Activated CD4-positive, alpha-beta T cell treated with anti-CD3 and anti-CD28 coated beads, Interleukin-2, amount 50 U/mL, for 1 hour (primary cell): Measurements from ENCODE around the gene ARHGAP18.
"Not testable (repeated sequence)": the region's sequence is repeated elsewhere in the genome, so short reads cannot be mapped to it uniquely, and the experiment has no call there.

Source experiments
- DNase-seq: peaks from one replicate; pipeline ENCODE4 v3.0.0-alpha.2; 2020

Gene ARHGAP18

DNA sequence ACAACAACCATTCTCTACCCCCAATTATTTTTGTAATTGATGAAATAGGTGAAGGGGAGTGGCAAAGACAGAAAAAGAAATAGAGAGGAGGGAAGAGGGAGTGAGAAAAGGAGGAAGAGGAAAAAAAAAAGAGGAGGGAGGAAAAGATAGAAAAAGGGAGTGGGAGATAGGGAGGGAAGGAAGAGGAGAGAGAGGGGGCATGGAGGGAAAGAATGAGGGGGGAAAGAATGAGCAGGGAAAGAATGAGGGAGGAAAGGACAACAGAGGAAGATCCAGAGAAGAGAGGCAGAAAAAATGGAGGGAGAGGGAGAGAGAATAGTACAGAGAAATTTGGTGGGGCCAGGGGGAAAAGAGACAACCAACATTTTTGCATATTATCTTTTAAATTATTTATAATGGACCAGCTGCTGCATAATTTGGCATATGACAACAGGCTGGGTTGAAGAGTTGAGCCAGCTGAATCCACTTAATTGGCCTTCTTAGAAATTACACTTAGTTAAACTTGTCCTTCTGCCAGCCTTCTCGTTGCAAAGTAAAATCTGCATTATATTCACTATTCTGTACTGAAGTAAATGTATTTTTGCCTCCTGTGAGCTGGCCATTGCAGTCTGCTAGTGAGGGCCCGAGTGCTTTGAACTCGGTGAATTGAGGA lies 101.0 kb downstream of the ARHGAP18 start:
- DNase-seq, result no peak

DNA sequence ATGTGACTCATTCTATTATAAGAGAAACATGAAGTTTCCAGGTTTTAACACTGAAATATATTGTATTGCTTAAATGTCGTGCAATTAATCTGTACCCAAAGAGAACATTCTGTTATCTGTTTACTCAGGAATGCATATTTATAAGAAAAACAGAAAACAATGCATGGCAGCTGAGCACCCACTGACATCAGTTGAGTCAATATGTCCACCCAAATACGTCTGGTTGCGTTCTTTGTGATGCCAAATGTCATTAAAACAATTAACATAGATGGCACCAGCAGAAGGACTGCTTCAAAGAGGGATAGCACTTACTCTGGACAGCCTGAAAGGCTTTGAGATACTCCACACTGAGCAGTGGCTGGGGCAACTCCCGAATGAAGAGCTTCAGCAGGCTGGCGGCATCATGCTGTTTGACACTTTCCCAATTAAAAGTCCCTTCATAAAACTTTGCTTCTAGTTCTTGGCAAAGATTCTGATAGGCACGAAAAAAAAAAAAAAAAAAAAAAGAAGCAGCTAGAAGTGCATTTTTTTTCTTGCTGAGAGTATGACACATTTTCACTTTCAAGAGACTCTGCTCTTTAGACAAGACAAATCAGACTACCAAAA lies 102.3 kb downstream of the ARHGAP18 start:
- DNase-seq, result no peak

DNA sequence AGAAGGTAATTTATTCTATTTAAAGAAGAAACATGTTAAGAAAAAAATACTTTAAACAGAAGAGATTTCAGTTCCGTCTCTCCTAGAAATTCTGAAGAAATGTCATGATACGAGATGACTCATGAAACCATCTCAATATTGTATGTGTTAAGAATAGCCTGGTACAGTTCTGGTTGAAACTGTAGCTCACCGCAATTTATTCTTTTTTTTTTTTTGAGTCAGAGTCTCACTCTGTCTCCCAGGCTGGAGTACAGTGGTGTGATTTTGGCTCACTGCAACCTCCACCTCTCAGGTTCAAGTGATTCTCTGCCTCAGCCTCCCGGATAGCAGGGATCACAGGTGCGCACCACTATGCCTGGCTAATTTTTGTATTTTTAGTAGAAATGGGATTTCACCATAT lies 103.3 kb downstream of the ARHGAP18 start:
- DNase-seq, result no peak

DNA sequence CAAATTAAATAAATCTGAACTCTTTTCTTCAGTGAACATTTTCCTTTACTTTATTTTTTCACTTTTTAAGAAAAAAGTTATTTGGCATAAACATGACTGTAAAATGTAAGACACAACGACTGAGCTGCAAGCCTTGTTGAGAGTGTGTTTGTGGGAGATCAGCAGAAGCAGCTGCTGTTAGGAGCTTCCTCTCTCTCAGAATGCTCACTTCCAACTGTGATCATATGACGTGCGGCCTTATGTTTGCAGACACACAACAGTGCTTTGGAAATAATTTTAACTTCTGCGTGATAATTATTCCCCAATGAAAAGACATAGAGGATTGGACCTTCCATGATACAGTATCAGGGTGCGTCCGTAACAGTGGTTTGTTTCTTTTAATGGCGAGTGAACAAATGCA lies 104.0 kb downstream of the ARHGAP18 start:
- no peak for DNase-seq

DNA sequence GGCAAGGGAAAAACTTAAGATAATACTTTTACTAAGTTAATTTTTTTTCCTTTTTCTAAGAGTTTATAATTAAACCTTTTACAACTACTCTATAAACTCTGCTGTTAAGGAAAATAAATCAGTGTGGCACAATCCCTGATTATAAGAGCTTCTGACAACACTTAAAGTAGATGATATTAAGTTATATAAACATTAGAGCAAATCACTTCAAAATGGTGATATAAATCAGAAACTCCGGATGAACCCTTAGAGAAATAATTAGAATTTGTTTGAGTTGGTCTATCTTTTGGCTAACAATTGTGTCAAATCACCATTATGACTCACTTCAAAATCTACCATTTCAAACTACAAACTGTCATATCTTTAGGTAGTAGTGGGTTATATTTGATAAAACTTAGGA lies 104.9 kb downstream of the ARHGAP18 start:
- no peak for DNase-seq

DNA sequence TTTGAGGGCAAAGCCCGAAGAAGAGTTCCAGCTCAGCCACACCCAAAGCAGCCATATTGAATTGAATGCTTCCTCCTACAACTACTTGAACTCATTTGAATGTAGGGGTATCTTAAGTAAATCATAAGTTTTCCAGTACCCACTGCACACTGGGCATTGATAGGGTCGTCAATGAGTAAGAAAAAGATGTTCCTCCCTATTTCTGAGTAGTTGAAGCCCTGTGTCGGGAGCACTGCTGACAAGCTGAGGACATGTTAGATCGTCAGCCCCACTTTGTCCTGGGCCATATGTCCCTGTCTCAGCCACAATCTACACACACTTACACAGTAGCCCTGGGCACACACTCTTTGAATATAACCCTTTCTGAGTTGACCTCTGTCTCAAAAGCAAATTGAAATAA lies 105.7 kb downstream of the ARHGAP18 start:
- DNase-seq, result no peak

DNA sequence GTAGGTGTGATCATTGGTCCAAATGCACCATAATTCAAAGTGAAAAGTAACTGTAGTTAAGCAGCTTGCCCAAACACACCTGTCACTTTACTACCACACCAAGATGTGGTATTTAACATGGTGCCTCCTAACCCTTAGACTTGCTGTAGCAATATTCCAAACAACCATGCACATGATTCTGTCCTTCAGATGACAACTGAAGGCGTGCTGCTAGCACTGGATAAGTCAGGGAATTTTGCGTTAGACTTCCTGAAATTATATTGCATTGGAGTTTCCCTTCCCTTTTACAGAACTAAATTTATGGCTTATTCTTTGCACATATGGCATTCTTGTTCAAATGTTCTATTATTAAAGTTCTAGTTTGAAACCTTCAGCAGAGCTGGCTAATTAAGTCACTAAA lies 106.2 kb downstream of the ARHGAP18 start:
- DNase-seq, result no peak

DNA sequence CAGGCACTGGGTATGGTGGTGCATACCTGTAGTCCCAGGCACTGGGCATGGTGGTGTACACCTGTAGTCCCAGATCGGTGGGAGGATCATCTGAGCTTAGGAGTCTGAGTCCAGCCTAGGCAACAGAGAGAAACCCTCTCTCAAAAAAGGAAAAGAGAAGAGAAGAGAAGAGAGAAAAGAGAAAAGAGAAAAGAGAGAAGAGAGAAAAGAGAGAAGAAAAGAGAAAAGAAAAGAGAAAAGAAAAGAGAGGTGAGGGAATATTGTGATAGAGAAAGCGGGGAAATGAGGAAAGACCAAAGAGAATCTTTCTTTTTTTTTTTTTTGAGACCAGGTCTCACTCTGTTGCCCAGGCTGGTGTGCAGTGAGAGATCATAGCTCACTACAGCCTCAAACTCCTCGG lies 108.7 kb downstream of the ARHGAP18 start:
- DNase-seq, result no peak

DNA sequence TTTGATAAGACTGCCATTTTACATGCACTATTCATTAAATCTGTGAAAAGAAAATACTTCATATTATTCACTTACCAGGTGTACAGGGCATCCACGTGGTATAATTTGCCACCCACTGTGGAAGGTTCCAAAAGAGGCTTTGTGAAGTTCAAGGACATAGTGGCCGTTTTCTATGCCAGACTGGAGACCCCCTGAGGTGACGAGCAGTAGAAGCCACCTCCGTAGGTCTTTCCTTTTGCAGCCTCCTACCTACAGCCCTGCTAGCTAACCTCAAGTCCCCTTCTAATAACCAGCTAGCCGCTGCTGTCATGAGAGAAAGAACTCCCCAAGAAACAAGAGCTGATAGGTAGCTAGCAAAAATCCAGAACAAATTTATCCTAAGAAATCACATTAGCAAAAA lies 110.5 kb downstream of the ARHGAP18 start:
- no peak for DNase-seq

DNA sequence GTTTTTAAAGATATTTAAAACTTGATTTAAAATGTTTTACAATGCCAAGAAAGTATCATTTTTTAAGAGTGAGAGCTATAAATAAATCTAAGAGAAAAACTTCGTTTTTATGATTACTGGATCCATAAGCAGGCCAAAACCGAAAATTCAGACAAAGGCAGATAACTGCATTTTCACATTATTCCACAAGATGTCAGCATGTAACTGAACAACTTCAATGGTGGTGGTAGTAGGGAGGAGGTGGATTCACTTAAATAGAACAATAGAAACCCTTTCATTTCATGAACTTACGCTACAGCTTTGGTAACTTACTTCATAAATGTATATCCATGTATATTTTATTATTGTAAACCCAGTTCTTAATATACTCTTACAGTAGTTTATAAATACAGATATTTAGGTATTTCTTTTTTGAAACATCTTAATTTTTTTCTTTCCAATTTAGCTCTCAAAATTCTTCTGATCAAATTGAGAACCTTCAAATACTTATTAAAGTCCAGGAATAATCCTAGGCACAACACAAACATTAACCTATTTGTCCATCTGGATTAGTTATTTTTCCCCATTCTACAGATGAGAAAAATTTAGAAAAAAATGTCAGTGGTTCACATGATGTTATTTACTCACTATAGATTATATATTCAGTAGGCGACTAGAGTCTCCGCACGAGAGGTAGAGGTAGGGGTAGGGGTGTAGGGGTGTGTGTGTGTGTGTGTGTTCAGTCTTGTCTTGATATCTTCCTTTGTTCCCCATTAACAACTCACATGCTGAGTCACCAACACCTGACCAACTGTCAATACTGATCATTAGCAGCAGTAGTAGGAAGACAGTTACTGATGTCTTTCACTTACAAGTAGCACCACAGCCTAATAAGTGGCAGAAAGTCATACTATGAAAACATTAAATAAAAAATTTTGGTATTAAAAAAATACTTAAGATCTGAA lies 111.5 kb downstream of the ARHGAP18 start:
- no peak for DNase-seq

DNA sequence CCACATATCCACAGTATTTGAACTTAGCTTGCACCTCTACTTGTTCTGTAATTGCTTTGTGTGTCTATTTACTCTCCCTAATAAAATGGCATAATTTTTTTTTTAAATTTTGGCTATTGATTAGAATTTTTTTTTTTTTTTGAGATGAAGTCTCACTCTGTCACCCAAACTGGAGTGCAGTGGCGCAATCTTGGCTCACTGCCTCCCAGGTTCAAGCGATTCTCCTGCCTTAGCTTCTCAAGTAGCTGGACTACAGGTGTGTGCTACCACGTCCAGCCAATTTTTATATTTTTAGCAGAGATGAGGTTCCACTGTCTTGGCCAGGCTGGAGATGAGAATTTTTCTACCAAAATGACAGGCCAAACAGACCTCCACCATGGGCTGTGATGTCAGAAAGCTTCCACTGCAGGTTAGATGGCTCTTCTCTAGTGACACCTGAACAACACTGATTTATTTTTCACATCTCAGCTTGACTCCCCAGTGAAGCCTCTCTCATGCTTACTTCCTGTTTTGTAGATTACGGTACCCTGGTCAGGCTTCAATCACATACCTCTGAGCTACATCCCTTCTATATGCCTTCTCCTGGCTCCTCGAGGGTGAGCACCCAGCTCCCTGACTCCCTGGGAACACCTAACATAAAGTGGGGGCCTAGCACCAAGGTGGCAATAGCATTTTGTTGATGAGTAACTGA lies 112.8 kb downstream of the ARHGAP18 start:
- DNase-seq, result no peak

DNA sequence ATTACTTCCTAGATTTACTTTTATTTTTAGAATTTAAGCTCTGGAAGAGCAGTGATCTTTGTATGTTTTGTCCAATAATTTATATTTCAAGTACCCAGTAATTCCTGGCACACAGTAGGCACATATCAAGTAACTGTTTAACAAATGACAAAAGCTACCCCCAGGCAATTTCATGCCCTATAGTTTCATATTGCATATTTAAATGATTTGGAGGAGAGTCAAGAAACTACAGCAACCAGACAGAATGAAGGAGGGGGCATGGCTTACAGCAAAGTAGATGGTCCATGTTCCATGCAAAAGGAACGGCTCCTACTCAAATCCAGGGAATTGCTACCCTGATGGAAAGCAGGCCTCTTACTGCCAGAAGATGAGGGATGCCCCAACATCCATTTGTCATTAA lies 113.5 kb downstream of the ARHGAP18 start:
- DNase-seq, result no peak

DNA sequence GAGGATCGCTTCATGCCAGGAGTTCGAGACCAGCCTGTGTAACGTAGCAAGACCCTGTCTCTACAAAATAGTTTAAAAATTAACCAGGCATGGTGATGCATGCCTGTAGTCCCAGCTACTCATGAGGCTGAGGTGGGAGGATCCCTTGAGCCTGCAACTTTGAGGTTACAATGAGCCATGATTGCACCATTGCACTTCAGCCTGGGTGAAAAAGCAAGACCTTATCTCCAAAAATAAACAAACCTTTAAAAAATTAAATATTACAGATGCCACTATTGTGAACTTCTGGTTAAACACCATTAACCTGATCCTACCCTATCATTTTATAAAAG lies 116.8 kb downstream of the ARHGAP18 start:
- no peak for DNase-seq

DNA sequence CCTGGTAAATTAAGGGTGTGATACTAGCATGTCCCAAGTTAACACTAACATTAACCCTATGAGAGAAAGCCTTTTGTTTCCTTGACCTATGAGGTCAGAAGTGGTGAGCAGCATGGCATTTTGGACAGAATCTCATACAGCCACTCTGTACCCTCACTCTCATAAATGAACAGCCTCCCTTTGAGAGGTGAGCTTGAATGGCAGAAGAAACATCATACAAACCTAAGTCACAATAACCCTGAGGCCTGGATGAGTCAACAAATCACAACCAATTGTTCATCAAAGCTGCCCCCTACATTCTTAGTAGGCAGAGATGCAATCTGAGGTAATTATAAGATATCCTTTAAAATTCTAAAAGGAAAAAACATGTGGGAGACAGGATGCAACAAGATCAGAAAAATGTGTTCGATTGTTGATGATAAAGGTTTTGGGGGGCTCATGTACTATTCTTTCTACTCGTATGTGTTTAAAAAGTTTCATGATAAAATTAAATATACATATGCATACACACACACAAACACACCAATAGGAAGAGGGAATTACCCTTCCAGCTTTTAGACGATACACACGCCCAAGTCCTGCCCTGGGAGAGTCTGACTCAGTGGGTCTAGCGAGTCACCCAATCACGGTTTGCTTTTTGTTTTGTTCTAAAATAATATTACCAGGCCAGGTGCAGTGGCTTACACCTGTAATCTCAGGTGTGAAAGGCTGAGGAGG lies 117.3 kb downstream of the ARHGAP18 start:
- no peak for DNase-seq

DNA sequence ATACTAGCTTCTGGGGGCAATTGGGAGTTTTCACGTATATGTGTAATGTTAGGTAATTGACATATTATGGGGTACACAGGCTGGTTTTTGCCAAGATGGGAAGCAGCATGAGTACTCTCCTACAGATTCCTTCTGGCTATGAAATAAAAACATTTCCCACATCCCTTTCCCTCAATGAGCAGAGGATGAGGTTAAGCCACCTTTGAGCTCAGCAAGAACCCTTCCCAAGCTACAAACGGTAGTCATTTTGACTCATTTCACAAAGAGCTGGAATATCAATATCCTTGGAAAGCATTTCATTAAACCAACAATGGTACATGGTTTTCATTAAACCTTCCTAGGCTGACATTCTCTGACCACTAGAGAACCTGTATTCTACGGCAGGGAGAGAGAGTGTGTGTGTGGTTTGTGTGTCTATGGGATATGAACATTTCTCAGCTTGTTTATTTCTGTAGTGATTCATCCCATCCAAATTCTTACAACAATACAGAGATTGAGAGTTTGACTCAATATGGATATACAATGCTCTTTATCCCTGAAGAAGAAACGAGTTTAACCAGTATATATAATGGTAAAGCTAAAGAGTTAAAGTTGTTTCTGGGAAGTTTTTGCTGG lies 119.5 kb downstream of the ARHGAP18 start:
- no peak for DNase-seq

DNA sequence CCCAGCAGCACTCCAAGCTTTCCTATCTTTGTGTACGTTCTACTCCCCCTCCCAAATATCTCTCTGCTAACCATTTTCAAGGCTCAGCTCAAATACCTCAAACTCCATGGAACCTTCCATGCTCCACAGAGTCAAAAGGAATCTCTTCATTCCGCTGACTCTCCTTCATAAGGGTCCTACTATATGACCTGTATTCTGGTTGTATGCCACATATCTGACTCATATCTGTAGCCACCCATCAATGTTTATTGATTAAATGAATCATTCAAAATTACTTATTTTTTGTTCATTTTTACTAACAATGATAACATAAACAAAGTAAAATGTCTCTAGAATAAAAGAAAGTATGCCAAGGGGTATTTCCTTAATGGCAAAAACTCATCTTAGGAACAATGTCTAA lies 123.2 kb downstream of the ARHGAP18 start:
- no peak for DNase-seq

DNA sequence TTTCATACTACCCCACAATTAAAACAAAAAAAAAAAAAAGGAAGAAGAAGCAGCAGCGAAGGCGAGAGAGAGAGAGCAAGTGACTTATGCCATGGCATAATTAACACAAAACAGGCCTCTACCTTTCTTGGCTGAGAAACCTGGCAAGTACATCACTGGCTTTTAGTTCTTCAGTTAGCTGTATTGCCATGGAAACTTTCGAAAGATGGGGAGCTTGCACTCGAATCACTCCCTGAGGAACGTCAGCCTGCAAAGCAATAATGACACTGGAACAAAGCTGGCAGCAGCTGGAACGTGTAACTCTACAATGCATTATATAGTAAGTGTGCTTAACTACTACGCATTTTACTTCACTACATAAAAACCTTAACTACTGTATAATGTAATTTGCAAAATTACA lies 126.1 kb downstream of the ARHGAP18 start:
- DNase-seq, result no peak

DNA sequence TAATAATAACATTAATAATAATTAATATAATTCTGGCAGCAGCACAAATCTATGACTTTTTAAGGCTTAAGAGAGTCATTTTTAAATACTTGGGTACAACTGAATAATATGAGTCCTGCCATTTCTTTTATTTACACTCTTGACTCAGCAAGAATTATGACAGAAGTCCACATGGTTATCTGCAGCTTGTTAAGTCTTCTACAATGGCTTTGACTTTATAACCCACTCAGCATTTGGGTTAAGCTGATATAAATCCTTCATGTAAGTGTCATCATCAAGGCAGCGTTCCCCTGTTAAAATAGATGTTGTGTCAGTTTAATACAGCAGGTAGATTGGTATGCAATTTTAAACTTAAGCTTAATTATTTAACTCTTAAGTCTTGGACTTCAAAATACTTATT lies 131.7 kb downstream of the ARHGAP18 start:
- no peak for DNase-seq

DNA sequence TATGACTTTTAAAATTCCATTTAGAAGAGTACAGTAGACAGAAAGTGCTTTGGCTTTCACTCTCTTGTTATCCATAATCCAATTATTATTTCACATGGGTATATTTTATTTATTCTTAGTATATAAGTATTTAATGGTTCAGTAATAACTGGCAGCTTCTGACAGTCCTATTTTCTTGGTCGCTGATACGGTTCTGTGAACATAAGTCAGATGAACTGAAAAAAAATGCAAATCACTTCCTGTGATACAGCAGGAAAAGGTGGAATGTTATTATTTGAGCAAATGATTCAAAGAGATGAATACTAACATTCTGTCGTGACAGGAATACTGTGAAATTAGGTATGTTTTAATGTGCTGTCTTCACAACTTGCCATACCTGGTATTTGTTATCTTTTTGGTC lies 132.3 kb downstream of the ARHGAP18 start:
- no peak for DNase-seq

DNA sequence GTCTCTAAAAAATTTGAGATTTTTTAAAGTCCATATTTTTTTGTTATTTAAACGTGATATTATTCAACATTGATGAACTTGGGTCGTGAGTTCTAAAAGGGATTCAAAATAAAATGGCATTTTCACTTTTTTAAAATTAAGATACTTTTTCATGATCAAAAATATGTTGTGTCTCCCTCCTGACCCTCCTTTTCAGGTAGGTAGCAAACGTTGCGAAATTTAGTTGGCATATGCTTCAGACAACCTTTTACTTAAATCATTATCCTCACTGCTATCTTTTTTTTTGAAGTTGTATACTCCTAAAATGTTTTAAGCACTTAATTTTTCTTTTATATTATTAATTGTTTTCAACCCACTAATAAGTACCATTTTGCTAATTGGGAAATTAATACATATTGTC lies 133.5 kb downstream of the ARHGAP18 start:
- no peak for DNase-seq

DNA sequence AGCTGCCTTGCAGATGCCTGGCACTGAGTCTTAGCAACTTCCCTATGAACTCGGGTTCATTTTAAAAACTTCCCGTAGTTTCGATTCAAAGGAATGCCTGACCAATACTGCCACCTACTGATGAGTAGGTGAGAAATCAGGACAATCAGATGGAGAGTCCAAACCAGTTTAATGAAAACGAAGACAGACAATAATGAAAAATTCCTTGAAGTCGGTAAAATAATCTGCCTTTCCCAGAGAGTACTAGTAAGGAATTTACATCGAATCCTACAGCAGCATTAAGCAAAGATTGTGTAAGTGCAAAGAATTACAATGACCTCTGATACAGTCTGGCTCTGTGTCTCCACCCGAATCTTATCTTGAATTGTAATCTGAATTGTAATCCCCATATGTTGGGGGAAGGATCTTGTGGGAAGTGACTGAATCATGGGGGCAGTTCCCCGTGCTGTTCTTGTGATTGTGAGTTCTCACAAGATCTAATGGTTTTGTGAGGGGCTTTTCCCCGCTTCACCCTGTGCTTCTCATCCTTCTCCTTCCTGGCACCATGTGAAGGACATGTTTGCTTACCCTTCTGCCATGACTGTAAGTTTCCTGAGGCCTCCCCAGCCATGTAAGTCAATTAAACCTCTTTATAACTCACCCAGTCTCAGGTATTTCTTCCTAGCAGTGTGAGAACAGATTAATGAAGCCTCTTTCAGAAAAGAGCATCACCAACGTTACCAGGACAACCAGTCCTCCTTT lies 134.4 kb downstream of the ARHGAP18 start:
- DNase-seq, result no peak

DNA sequence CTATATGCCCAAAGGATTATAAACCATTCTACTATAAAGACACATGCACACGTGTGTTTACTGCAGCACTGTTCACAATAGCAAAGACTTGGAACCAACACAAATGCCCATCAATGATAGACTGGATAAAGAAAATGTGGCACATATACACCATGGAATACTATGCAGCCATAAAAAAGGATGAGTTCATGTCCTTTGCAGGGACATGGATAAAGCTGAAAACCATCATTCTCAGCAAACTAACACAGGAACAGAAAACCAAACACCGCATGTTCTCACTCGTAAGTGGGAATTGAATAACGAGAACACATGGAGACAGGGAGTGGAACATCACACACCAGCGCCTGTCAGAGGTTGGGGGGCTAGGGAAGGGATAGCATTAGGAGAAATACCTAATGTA lies 135.4 kb downstream of the ARHGAP18 start:
- DNase-seq, result not testable (repeated sequence)
